ENCODE measurements around the gene ERG.

ERG gene

DNA sequence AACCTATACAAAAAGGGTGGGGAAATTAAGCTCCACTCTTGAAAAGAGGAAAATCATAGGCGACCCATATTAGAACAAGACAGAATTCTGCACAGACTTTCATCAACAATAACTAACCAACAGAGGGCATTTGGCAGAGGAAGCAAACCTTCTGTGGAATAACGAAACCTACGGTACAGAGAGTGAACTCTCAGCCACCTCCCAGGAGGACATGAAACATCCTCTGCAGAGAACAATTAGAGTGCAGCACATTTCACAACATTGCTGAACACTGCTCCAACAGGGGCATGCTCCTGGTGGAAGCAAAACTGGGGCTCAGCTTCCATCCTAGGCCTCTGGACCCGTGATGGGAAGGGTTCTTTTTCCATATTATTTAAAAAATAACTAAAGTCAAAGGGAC, 130.6 kb downstream of the ERG start:
- no peaks in the 10 kb centered on the region for H3K36me3 ChIP-seq (ENCODE audit: control insufficient read depth, low read depth, low read length)
- H3K9me3 ChIP-seq (ENCODE audit: control insufficient read depth, low read depth, low read length): no peaks in the 10 kb centered on the region
- no peak overlapping the region for H3K9ac ChIP-seq (ENCODE audit: low read length)
- H3K4me3 ChIP-seq (ENCODE audit: low read length): no peak overlapping the region
- peaks cover 2% of the 10 kb centered on the region for H3K4me1 ChIP-seq (ENCODE audit: control insufficient read depth, low read depth, low read length)
- no peak overlapping the region for H3K27ac ChIP-seq (ENCODE audit: low read length)
- H3K27me3 ChIP-seq (ENCODE audit: control insufficient read depth, insufficient read depth, low read length): no peaks in the 10 kb centered on the region

DNA sequence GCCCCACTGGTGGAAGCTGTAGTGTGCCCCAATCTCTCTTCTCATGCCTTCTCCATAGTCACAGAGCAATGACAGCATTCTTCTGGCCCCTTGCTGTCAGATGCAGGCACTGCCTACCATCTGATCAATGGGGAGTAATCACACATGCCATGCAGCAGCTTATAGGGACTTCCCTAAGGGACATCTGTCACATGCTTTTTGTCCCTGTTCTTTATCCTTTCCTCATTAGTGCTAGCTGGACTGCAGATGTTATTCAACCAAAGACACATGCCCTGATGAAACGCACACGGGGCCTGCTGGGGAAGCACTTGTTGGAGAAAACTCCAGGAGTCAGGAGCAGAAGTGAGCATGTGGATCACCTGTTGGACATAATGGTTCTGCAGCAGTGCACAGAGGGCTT, 132.8 kb downstream of the ERG start:
- Histone ChIP-seq H3K4me3 (ENCODE audit: low read length) (no peak overlapping the region), H3K27ac (ENCODE audit: low read length) (no peak overlapping the region), H3K36me3 (ENCODE audit: control insufficient read depth, low read depth, low read length) (no peaks in the 10 kb centered on the region), H3K27me3 (ENCODE audit: control insufficient read depth, insufficient read depth, low read length) (no peaks in the 10 kb centered on the region), H3K9me3 (ENCODE audit: control insufficient read depth, low read depth, low read length) (no peaks in the 10 kb centered on the region), H3K4me1 (ENCODE audit: control insufficient read depth, low read depth, low read length) (no peaks in the 10 kb centered on the region), H3K9ac (ENCODE audit: low read length) (no peak overlapping the region)

DNA sequence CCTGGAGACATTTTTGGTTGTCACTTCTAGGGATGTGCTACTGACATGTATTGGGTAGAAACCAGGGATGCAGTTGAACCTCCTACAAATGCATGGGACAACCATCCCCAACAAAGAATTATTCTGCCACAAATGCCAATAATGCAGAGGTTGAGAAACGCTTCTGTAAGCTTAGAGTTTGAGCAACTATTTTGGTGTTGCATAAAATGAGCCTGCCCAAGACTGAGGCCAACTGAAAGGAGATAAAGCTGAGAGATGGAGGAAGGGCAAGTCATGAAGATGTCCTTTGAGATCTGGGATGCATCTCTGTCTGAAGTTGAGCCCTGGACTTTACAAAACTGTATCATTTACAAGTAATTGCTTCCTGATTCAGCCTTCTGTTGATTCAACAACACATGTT, 134.6 kb downstream of the ERG start:
- H3K27me3 ChIP-seq (ENCODE audit: control insufficient read depth, insufficient read depth, low read length): no peaks in the 10 kb centered on the region
- no peaks in the 10 kb centered on the region for H3K36me3 ChIP-seq (ENCODE audit: control insufficient read depth, low read depth, low read length)
- no peak overlapping the region for H3K9ac ChIP-seq (ENCODE audit: low read length)
- H3K4me1 ChIP-seq (ENCODE audit: control insufficient read depth, low read depth, low read length): no peaks in the 10 kb centered on the region
- no peak overlapping the region for H3K27ac ChIP-seq (ENCODE audit: low read length)
- no peak overlapping the region for H3K4me3 ChIP-seq (ENCODE audit: low read length)
- H3K9me3 ChIP-seq (ENCODE audit: control insufficient read depth, low read depth, low read length): no peaks in the 10 kb centered on the region

- Histone ChIP-seq H3K36me3 (ENCODE audit: control insufficient read depth, low read depth, low read length) (no peaks in the 10 kb centered on the region), H3K9me3 (ENCODE audit: control insufficient read depth, low read depth, low read length) (no peaks in the 10 kb centered on the region), H3K27me3 (ENCODE audit: control insufficient read depth, insufficient read depth, low read length) (no peaks in the 10 kb centered on the region), H3K9ac (ENCODE audit: low read length) (no peak overlapping the region), H3K27ac (ENCODE audit: low read length) (no peak overlapping the region), H3K4me1 (ENCODE audit: control insufficient read depth, low read depth, low read length) (peaks cover 2% of the 10 kb centered on the region), H3K4me3 (ENCODE audit: low read length) (no peak overlapping the region)
Measured at GRCh38 chr21:38361324-38361723, 137.0 kb downstream of the ERG start.

DNA sequence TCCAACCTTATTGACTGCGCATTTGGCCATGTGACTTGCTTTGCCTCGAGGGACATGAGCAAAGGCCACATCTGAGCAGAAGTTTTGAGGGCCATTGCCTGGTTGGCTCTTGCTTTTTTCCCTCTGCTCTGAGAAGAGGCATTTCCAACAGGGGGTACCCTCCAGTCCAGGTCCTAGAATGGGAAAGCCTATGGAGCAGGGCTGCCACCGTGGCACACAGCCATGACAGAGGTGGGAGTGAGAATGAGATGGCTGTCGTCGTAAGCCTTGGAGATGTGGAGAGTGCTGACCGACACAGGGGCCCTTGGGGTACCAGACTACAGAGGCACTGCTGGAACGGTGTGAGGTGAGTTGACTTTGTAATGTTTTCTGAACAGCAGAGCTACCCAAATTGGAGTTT, 138.4 kb downstream of the ERG start:
- H3K4me1 ChIP-seq (ENCODE audit: control insufficient read depth, low read depth, low read length): peaks cover 3% of the 10 kb centered on the region
- no peaks in the 10 kb centered on the region for H3K36me3 ChIP-seq (ENCODE audit: control insufficient read depth, low read depth, low read length)
- H3K27ac ChIP-seq (ENCODE audit: low read length): no peak overlapping the region
- H3K9me3 ChIP-seq (ENCODE audit: control insufficient read depth, low read depth, low read length): no peaks in the 10 kb centered on the region
- H3K27me3 ChIP-seq (ENCODE audit: control insufficient read depth, insufficient read depth, low read length): no peaks in the 10 kb centered on the region
- no peak overlapping the region for H3K4me3 ChIP-seq (ENCODE audit: low read length)
- no peak overlapping the region for H3K9ac ChIP-seq (ENCODE audit: low read length)

DNA sequence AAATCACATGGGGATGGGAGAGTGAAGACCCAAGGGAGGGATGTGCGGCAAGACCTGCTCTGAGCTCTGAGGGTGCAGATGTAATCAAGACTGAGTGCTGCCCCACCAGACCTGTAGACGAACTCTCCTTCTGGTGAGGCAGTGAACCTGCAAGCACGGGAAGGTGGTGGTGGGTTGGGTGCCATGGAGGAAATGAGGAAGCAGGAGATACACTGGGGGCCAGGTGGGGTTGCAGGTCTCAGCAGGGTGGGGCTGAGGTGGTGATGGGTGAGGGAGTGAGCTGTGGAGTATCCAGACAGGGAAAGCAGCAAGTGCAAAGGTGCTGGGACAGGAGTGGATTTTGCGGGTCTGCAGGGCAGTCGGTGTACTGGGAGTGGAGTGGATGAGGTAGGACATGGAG, 139.2 kb downstream of the ERG start:
- Histone ChIP-seq H3K9me3 (ENCODE audit: control insufficient read depth, low read depth, low read length) (no peaks in the 10 kb centered on the region), H3K27me3 (ENCODE audit: control insufficient read depth, insufficient read depth, low read length) (no peaks in the 10 kb centered on the region), H3K27ac (ENCODE audit: low read length) (no peak overlapping the region), H3K36me3 (ENCODE audit: control insufficient read depth, low read depth, low read length) (no peaks in the 10 kb centered on the region), H3K4me1 (ENCODE audit: control insufficient read depth, low read depth, low read length) (peaks cover 3% of the 10 kb centered on the region), H3K9ac (ENCODE audit: low read length) (no peak overlapping the region), H3K4me3 (ENCODE audit: low read length) (no peak overlapping the region)

DNA sequence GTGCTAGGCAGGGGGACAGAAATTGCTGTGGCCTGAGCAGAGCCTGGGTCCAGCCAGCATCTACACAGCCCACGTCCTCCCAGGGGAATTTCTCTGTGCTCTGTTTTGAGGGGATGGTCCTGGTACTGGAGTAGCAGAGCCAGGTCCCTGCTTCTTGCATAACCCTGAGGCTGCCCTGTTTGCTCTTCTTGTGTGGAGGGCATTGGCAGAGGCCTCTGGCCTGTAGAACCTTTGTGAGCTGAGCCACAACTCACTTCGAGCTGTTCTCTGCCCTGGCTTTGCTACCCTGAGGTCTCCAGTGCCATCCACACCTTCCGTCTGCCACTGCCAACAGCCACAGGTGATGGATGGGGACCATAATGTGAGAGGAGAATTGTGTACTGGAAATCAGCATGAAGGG, 139.6 kb downstream of the ERG start:
- no peaks in the 10 kb centered on the region for H3K9me3 ChIP-seq (ENCODE audit: control insufficient read depth, low read depth, low read length)
- peaks cover 3% of the 10 kb centered on the region for H3K4me1 ChIP-seq (ENCODE audit: control insufficient read depth, low read depth, low read length)
- no peak overlapping the region for H3K27ac ChIP-seq (ENCODE audit: low read length)
- H3K9ac ChIP-seq (ENCODE audit: low read length): no peak overlapping the region
- no peaks in the 10 kb centered on the region for H3K27me3 ChIP-seq (ENCODE audit: control insufficient read depth, insufficient read depth, low read length)
- no peaks in the 10 kb centered on the region for H3K36me3 ChIP-seq (ENCODE audit: control insufficient read depth, low read depth, low read length)
- H3K4me3 ChIP-seq (ENCODE audit: low read length): no peak overlapping the region

DNA sequence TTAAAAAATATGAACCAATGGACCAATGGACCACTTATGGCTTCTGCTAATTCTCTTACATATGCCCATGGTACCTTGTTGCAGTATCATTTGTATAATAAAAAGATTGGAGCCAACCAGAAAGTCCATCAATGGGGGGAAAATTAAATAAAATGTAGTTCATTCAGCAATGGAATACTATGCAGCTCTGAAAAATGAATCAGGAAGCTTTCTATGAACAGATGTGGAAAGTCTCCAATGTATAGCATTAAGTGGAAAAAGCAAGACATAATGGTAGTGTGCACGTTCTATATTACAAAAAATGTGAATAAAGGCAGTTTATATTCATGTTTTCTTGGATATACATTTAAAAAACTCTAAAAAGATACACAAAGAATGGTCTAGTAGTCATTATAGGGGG, 140.2 kb downstream of the ERG start:
- Histone ChIP-seq H3K36me3 (ENCODE audit: control insufficient read depth, low read depth, low read length) (no peaks in the 10 kb centered on the region), H3K9ac (ENCODE audit: low read length) (no peak overlapping the region), H3K4me3 (ENCODE audit: low read length) (no peak overlapping the region), H3K27ac (ENCODE audit: low read length) (no peak overlapping the region), H3K4me1 (ENCODE audit: control insufficient read depth, low read depth, low read length) (peaks cover 3% of the 10 kb centered on the region), H3K27me3 (ENCODE audit: control insufficient read depth, insufficient read depth, low read length) (no peaks in the 10 kb centered on the region), H3K9me3 (ENCODE audit: control insufficient read depth, low read depth, low read length) (no peaks in the 10 kb centered on the region)

DNA sequence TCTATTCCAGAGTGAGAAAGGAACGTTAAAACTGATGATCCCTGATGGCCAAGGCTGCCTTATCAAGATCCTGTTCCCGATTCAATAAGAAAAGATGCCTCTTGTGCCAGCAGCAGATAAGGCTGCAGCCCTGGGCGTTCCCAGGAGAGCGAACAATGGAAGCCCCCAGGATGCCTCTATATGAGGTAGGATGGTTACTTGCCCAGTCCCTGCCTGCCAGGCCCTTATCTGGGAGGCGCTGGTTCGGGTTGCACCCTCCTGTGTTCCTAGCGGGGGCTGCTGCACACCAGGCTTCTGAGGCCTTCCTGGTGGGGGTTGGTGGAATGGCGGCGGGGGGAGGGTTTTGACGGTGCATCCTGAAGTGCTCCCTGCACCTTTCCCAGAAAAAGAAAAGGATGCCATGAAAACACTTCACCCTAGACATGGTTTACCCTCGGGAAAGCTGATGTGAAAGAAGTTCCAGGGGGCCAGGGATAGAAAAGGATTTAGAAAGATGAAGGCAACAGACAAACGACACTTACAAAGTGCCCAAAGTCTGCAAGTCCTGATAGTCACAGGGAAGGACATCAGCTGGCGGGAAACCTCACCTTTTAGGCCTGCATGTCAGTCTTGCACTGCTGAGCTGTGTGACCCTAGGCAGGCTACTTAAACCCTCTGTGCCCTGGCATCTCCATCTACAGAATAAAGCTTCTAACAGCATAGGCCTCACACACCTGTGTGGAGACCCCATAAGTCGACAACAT, 141.2 kb downstream of the ERG start:
- Histone ChIP-seq H3K27ac (ENCODE audit: low read length) (no peak overlapping the region), H3K4me1 (ENCODE audit: control insufficient read depth, low read depth, low read length) (peaks cover 7% of the 10 kb centered on the region), H3K27me3 (ENCODE audit: control insufficient read depth, insufficient read depth, low read length) (no peaks in the 10 kb centered on the region), H3K36me3 (ENCODE audit: control insufficient read depth, low read depth, low read length) (no peaks in the 10 kb centered on the region), H3K9me3 (ENCODE audit: control insufficient read depth, low read depth, low read length) (no peaks in the 10 kb centered on the region), H3K9ac (ENCODE audit: low read length) (no peak overlapping the region), H3K4me3 (ENCODE audit: low read length) (no peak overlapping the region)

DNA sequence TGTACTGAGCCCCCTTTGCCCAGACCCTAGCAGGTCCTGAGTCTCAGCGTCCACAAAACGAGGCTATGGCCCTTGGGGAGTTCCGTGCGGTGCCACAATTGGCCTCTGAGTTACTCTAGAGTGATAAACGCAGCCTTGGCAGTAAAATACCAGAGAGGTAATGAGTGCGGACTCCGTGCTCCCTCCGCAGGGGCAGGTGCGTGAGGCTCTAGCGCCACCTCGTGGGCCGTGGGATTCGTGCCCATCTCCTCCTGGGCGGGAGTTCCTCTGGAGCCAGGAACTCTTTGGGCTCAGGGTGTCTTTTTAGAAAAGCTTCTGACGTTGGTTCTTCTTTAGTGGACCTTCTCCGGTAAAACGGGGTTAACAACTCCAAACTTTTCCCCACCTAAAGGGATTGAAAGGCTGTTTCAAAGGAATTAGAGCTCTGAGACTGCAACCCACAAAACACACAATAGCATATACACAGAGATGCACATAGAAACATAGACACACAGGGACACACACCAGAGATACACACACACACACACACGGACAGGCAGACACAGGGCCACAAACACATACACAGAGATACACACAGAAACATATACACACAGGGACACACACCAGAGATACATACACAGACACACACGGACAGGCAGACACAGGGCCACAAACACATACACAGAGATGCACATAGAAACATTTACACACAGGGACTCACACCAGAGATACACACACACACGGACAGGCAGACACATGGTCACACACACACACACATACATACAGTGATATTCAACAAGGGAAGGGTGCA, 142.1 kb downstream of the ERG start:
- H3K4me1 ChIP-seq (ENCODE audit: control insufficient read depth, low read depth, low read length): peaks cover 11% of the 10 kb centered on the region
- H3K9ac ChIP-seq (ENCODE audit: low read length): no peak overlapping the region
- H3K27ac ChIP-seq (ENCODE audit: low read length): no peak overlapping the region
- no peaks in the 10 kb centered on the region for H3K9me3 ChIP-seq (ENCODE audit: control insufficient read depth, low read depth, low read length)
- no peaks in the 10 kb centered on the region for H3K36me3 ChIP-seq (ENCODE audit: control insufficient read depth, low read depth, low read length)
- H3K4me3 ChIP-seq (ENCODE audit: low read length): no peak overlapping the region
- no peaks in the 10 kb centered on the region for H3K27me3 ChIP-seq (ENCODE audit: control insufficient read depth, insufficient read depth, low read length)

DNA sequence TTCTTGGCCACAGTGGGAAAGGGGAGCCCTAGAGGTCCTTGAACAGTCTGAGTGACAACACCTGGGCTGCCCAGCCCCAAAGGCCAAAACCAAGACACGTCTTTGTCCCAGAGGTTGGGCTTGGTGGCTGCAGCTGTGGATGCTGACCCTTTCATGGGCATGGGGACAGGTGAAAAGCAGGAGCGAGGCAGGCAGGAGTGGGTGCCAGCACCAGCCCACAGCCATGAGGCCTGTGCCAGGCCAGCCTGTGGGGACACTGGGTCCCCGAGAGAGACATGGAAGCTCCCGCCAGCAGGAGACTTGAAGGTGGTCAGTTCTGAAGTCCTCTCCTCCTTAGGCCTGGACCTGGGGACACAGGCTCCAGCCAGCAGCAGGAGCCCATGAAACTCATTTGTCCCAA, 142.9 kb downstream of the ERG start:
- no peak overlapping the region for H3K27ac ChIP-seq (ENCODE audit: low read length)
- peaks cover 11% of the 10 kb centered on the region for H3K4me1 ChIP-seq (ENCODE audit: control insufficient read depth, low read depth, low read length)
- no peaks in the 10 kb centered on the region for H3K36me3 ChIP-seq (ENCODE audit: control insufficient read depth, low read depth, low read length)
- H3K9me3 ChIP-seq (ENCODE audit: control insufficient read depth, low read depth, low read length): no peaks in the 10 kb centered on the region
- H3K4me3 ChIP-seq (ENCODE audit: low read length): no peak overlapping the region
- no peaks in the 10 kb centered on the region for H3K27me3 ChIP-seq (ENCODE audit: control insufficient read depth, insufficient read depth, low read length)
- H3K9ac ChIP-seq (ENCODE audit: low read length): no peak overlapping the region

- Histone ChIP-seq H3K4me3 (ENCODE audit: low read length) (no peak overlapping the region), H3K36me3 (ENCODE audit: control insufficient read depth, low read depth, low read length) (no peaks in the 10 kb centered on the region), H3K4me1 (ENCODE audit: control insufficient read depth, low read depth, low read length) (peaks cover 11% of the 10 kb centered on the region), H3K9me3 (ENCODE audit: control insufficient read depth, low read depth, low read length) (no peaks in the 10 kb centered on the region), H3K27ac (ENCODE audit: low read length) (no peak overlapping the region), H3K9ac (ENCODE audit: low read length) (no peak overlapping the region), H3K27me3 (ENCODE audit: control insufficient read depth, insufficient read depth, low read length) (no peaks in the 10 kb centered on the region)
Measured at GRCh38 chr21:38354746-38355145, 143.5 kb downstream of the ERG start.

Measured in iPS-18a (cell line).